IMR-90 (cell line): Measurements from ENCODE around the gene KDM8. TPM values are rescaled to one million over a fixed set of nuclear protein-coding genes. Genes with fewer than 3 reads are reported as not detected.

ENCODE experiments used
- ATAC-seq: fragments of 200-7000 bp; cut with Tn5 transposase; 2 replicates; pipeline ENCODE4 v1.9.1; 2020; ENCODE audit warnings: low read depth, mild to moderate bottlenecking, moderate library complexity
- BruUV-seq: library from RNA; stranded (reverse); fragments of 400-500 nt; replicated peaks from 2 replicates; lab custom pipeline; 2021; lab: Mats Ljungman, UMichigan
- CTCF ChIA-PET: fragments of 300-600 bp; formaldehyde crosslinking; extraction: SDS; loops from one replicate; lab custom pipeline; 2021; ENCODE audit warnings: antibody characterized with exemption; lab: Yijun Ruan, JAX
- POLR2A ChIA-PET: fragments of 300-600 bp; sonication (Branson Sonifier 250); formaldehyde crosslinking; loops from one replicate; lab custom pipeline; 2022; ENCODE audit warnings: antibody characterized with exemption; ENCODE audit not compliant: unreplicated experiment; lab: Charles Lee
- DNase-seq: peaks from one replicate; pipeline ENCODE4 v3.0.0; 2013
- H2AFZ ChIP-seq: replicated peaks from 2 replicates; pipeline ENCODE3; 2013; ENCODE audit warnings: low read length, mild to moderate bottlenecking; ENCODE audit not compliant: poor library complexity
- H2AK5ac ChIP-seq: 2 replicates; pipeline ENCODE4 v1.6.1; 2013; ENCODE audit warnings: low read depth, low read length, inconsistent platforms
- H2AK9ac ChIP-seq: replicated peaks from 2 replicates; pipeline ENCODE3; 2013; ENCODE audit warnings: mild to moderate bottlenecking, low read depth, low read length, moderate library complexity; ENCODE audit not compliant: poor library complexity
- H2BK120ac ChIP-seq: 2 replicates; pipeline ENCODE4 v1.6.1; 2013; ENCODE audit warnings: low read depth, low read length, inconsistent platforms
- H2BK15ac ChIP-seq: 3 replicates; pipeline ENCODE4 v1.6.1; 2013; ENCODE audit warnings: low read depth, low read length, inconsistent platforms
- H2BK20ac ChIP-seq: 2 replicates; pipeline ENCODE4 v1.6.1; 2013; ENCODE audit warnings: low read depth, mild to moderate bottlenecking, inconsistent platforms, low read length, moderate library complexity
- H2BK5ac ChIP-seq: 2 replicates; pipeline ENCODE4 v1.6.1; 2013; ENCODE audit warnings: mild to moderate bottlenecking, low read depth, low read length, inconsistent platforms; ENCODE audit not compliant: poor library complexity, severe bottlenecking
- H3K14ac ChIP-seq: replicated peaks from 2 replicates; pipeline ENCODE4 v1.6.1; 2013; ENCODE audit warnings: low read depth, low read length, inconsistent platforms
- H3K18ac ChIP-seq: 2 replicates; pipeline ENCODE4 v1.6.1; 2013; ENCODE audit warnings: low read depth, low read length, control low read depth
- H3K23ac ChIP-seq: 2 replicates; pipeline ENCODE4 v1.6.1; 2013; ENCODE audit warnings: low read depth, low read length, inconsistent platforms
- H3K27ac ChIP-seq: 2 replicates; pipeline ENCODE4 v1.5.1; 2013; ENCODE audit warnings: mild to moderate bottlenecking, control low read depth, low read length; ENCODE audit not compliant: insufficient read depth
- H3K27me3 ChIP-seq: 2 replicates; pipeline ENCODE4 v1.6.1; 2013; ENCODE audit warnings: low read length; ENCODE audit not compliant: control insufficient read depth, insufficient read depth
- H3K36me3 ChIP-seq: 2 replicates; pipeline ENCODE4 v1.6.1; 2013; ENCODE audit warnings: low read length, mixed read lengths; ENCODE audit not compliant: control insufficient read depth, insufficient read depth
- H3K4ac ChIP-seq: 2 replicates; pipeline ENCODE4 v1.6.1; 2013; ENCODE audit warnings: low read depth, low read length, inconsistent platforms
- H3K4me1 ChIP-seq: 2 replicates; pipeline ENCODE4 v1.6.1; 2013; ENCODE audit warnings: low read length, mixed read lengths; ENCODE audit not compliant: control insufficient read depth, insufficient read depth
- H3K4me2 ChIP-seq: 2 replicates; pipeline ENCODE4 v1.6.1; 2013; ENCODE audit warnings: low read depth, mild to moderate bottlenecking, control low read depth, low read length, moderate library complexity
- H3K4me3 ChIP-seq: 2 replicates; pipeline ENCODE4 v1.5.1; 2013; ENCODE audit warnings: low read depth, mild to moderate bottlenecking, control low read depth, low read length, moderate library complexity; ENCODE audit not compliant: insufficient read depth
- H3K56ac ChIP-seq: 2 replicates; pipeline ENCODE4 v1.6.1; 2013; ENCODE audit warnings: low read length, inconsistent platforms; ENCODE audit not compliant: insufficient read depth; ENCODE audit errors: extremely low read depth
- H3K79me1 ChIP-seq, 2 experiments: 2 replicates each; pipeline ENCODE4 v1.6.1; 2013; ENCODE audit warnings: low read length in 2 of 2, inconsistent platforms in 1 of 2, low read depth in 1 of 2
- H3K9ac ChIP-seq: 2 replicates; pipeline ENCODE4 v1.6.1; 2013; ENCODE audit warnings: low read depth, low read length, control low read depth
- H3K9me1 ChIP-seq: 2 replicates; pipeline ENCODE4 v1.6.1; 2013; ENCODE audit warnings: low read length, inconsistent platforms; ENCODE audit not compliant: insufficient read depth
- H3K9me3 ChIP-seq: 2 replicates; pipeline ENCODE4 v1.6.1; 2013; ENCODE audit warnings: low read length; ENCODE audit not compliant: control insufficient read depth, insufficient read depth
- H4K20me1 ChIP-seq: 2 replicates; pipeline ENCODE4 v1.6.1; 2013; ENCODE audit warnings: low read length, inconsistent platforms; ENCODE audit not compliant: insufficient read depth
- H4K5ac ChIP-seq: 2 replicates; pipeline ENCODE4 v1.6.1; 2013; ENCODE audit warnings: mild to moderate bottlenecking, low read depth, low read length, control low read depth
- H4K8ac ChIP-seq, 2 experiments: 2 replicates each; pipeline ENCODE4 v1.6.1; 2013; ENCODE audit warnings: low read depth in 2 of 2, low read length in 2 of 2, control low read depth in 1 of 2, inconsistent platforms in 1 of 2
- H4K91ac ChIP-seq: 2 replicates; pipeline ENCODE4 v1.6.1; 2013; ENCODE audit warnings: low read depth, low read length, inconsistent platforms; ENCODE audit not compliant: insufficient read depth
- BHLHE40 ChIP-seq: fragments of 150-350 bp; IDR thresholded peaks from 2 replicates; pipeline ENCODE4 v1.6.1; 2016; ENCODE audit warnings: mild to moderate bottlenecking, low read depth, low read length
- CEBPB ChIP-seq: IDR thresholded peaks from 2 replicates; pipeline ENCODE4 v1.6.1; 2012; ENCODE audit warnings: low read depth, low read length, improper control_type of control experiment
- CHD1 ChIP-seq: IDR thresholded peaks from 2 replicates; pipeline ENCODE4 v1.6.1; 2012; ENCODE audit warnings: low read depth, low read length, improper control_type of control experiment
- CTCF ChIP-seq: conservative IDR thresholded peaks from 2 replicates; pipeline ENCODE4 v1.5.1; 2012; ENCODE audit warnings: mild to moderate bottlenecking, low read depth, low read length, improper control_type of control experiment
- ELK1 ChIP-seq: fragments of 150-350 bp; IDR thresholded peaks from 2 replicates; pipeline ENCODE4 v1.6.1; 2016; ENCODE audit warnings: low read depth, mild to moderate bottlenecking, low read length, moderate library complexity, borderline replicate concordance
- FOS ChIP-seq: fragments of 150-350 bp; IDR thresholded peaks from 2 replicates; pipeline ENCODE4 v1.6.1; 2016; ENCODE audit warnings: low read depth, low read length
- MAFK ChIP-seq: IDR thresholded peaks from 2 replicates; pipeline ENCODE4 v1.6.1; 2012; ENCODE audit warnings: low read depth, low read length, improper control_type of control experiment
- MAZ ChIP-seq: IDR thresholded peaks from 2 replicates; pipeline ENCODE4 v1.6.1; 2012; ENCODE audit warnings: low read depth, mild to moderate bottlenecking, low read length, improper control_type of control experiment, moderate library complexity, borderline replicate concordance
- MXI1 ChIP-seq: IDR thresholded peaks from 2 replicates; pipeline ENCODE4 v1.6.1; 2012; ENCODE audit warnings: low read depth, mild to moderate bottlenecking, low read length, moderate library complexity, borderline replicate concordance
- NFE2L2 ChIP-seq: fragments of 150-350 bp; IDR thresholded peaks from 2 replicates; pipeline ENCODE4 v1.6.1; 2016; ENCODE audit warnings: low read depth, mild to moderate bottlenecking, low read length
- POLR2A ChIP-seq: IDR thresholded peaks from 2 replicates; pipeline ENCODE4 v1.6.1; 2012; ENCODE audit warnings: mild to moderate bottlenecking, low read depth, low read length
- RAD21 ChIP-seq: IDR thresholded peaks from 2 replicates; pipeline ENCODE4 v1.6.1; 2012; ENCODE audit warnings: low read length, improper control_type of control experiment
- RCOR1 ChIP-seq: IDR thresholded peaks from 2 replicates; pipeline ENCODE4 v1.6.1; 2012; ENCODE audit warnings: mild to moderate bottlenecking, low read length, improper control_type of control experiment; ENCODE audit not compliant: insufficient replicate concordance
- RFX5 ChIP-seq: IDR thresholded peaks from 2 replicates; pipeline ENCODE4 v1.8.0; 2012; ENCODE audit warnings: low read depth, mild to moderate bottlenecking, low read length, moderate library complexity
- SMC3 ChIP-seq: fragments of 150-350 bp; IDR thresholded peaks from 2 replicates; pipeline ENCODE4 v1.6.1; 2016; ENCODE audit warnings: low read depth, mild to moderate bottlenecking, antibody characterized with exemption, low read length, moderate library complexity
- USF2 ChIP-seq: fragments of 150-350 bp; IDR thresholded peaks from 2 replicates; pipeline ENCODE4 v1.6.1; 2017; ENCODE audit warnings: mild to moderate bottlenecking, antibody characterized with exemption, low read length, low read depth
- WGBS, 2 experiments: methylation state at CpG; one replicate each; pipeline versions ENCODE4 v1.1.5 to v1.1.7; 2013; ENCODE audit warnings: missing lambda C conversion rate in 2 of 2; ENCODE audit not compliant: insufficient read length in 1 of 2; ENCODE audit errors: extremely low coverage in 2 of 2; 5-methylcytosine and 5-hydroxymethylcytosine counted together
- dilution Hi-C: fragments of 300-500 bp; cut with HindIII; formaldehyde crosslinking; loops from one replicate; pipeline ENCODE4 v1.14.3; 2018; ENCODE audit warnings: low sequenced_read_pairs; ENCODE audit not compliant: unreplicated experiment
- in situ Hi-C: fragments of 300-500 bp; cut with MboI; formaldehyde crosslinking; loops from 3 replicates; pipeline ENCODE4 v1.14.3; 2019; ENCODE audit warnings: low sequenced_read_pairs, inconsistent platforms, mixed read lengths
- intact Hi-C: fragments of 100-400 bp; cut with micrococcal nuclease; formaldehyde crosslinking; loops from 2 replicates; pipeline ENCODE4 v1.10.0; 2022
- polyA plus RNA-seq, 3 experiments: library from polyadenylated mRNA; depleted of rRNA; stranded (reverse); fragments of >200 nt; gene quantifications; 2 replicates each; pipeline ENCODE4 v1.2.3, GENCODE V29; 2012; ENCODE audit warnings: low replicate concordance in 1 of 3
- total RNA-seq: library from RNA; depleted of rRNA; stranded (reverse); fragments of >200 nt; gene quantifications from 2 replicates; pipeline ENCODE4 v1.2.3, GENCODE V29; 2012

Gene KDM8
- total and polyA plus RNA-seq, 2 of the 4 experiments (the other 2 are of a cell fraction) = 3.2 to 3.8 TPM

GRCh38 chr16:27161398-27161797 is 41.9 kb upstream of the KDM8 start:
- dilution Hi-C loops = no loop called here
- no peaks in the 10 kb centered on the region for H3K36me3 ChIP-seq
- peaks cover 2% of the 10 kb centered on the region; the same call in 1 of the 2 replicates for H3K9me3 ChIP-seq
- H2AK9ac ChIP-seq = no peak overlapping the region
- no peak for TF ChIP-seq MAFK
- no peak for TF ChIP-seq POLR2A
- TF ChIP-seq RCOR1 = no peak
- no peak for TF ChIP-seq MAZ
- TF ChIP-seq ELK1 = no peak
- TF ChIP-seq CTCF = no peak
- TF ChIP-seq MXI1 = no peak
- no peak for TF ChIP-seq FOS
- no peak for TF ChIP-seq CHD1
- TF ChIP-seq SMC3 = no peak
- no peak for TF ChIP-seq BHLHE40
- no peak for TF ChIP-seq CEBPB
- TF ChIP-seq USF2 = no peak
- no peak for TF ChIP-seq RFX5
- no peak for TF ChIP-seq NFE2L2
- no peak for TF ChIP-seq RAD21
- ChIA-PET POLR2A (no interaction called here), CTCF (no interaction called here)
- no peak overlapping the region for H2AK5ac ChIP-seq
- no peaks in the 10 kb centered on the region for H4K20me1 ChIP-seq
- no peak overlapping the region for H3K14ac ChIP-seq
- H3K4ac ChIP-seq = no peak overlapping the region
- H3K79me1 ChIP-seq = no peaks in the 10 kb centered on the region
- H2BK15ac ChIP-seq = no peak overlapping the region
- H2AFZ ChIP-seq = no peak overlapping the region
- no peak overlapping the region for H4K5ac ChIP-seq
- in situ Hi-C loops = no loop called here
- no peak overlapping the region for H4K8ac ChIP-seq
- H3K9me1 ChIP-seq = no peaks in the 10 kb centered on the region
- no peak overlapping the region for H2BK20ac ChIP-seq
- H3K4me3 ChIP-seq = no peak overlapping the region
- H2BK120ac ChIP-seq = no peak overlapping the region
- no peak overlapping the region for H3K9ac ChIP-seq
- H3K23ac ChIP-seq = no peak overlapping the region
- no TSS peak for BruUV-seq
- no peak overlapping the region for H3K27ac ChIP-seq
- DNase-seq (no peak), ATAC-seq (no peak)
- intact Hi-C loops = no loop called here
- no peak overlapping the region for H4K91ac ChIP-seq
- no peak overlapping the region for H3K56ac ChIP-seq
- H3K18ac ChIP-seq = no peak overlapping the region
- H3K4me2 ChIP-seq = no peak overlapping the region
- WGBS, 2 experiments = 60% methylated on average over 1 of the region's 3 CpGs; no CpG with 5 or more reads in 1 of the 2 experiments
- no peak overlapping the region for H2BK5ac ChIP-seq
- H3K27me3 ChIP-seq = no peaks in the 10 kb centered on the region
- H3K4me1 ChIP-seq = 0 out of 2 replicates have a peak, but pooled peaks cover 1% of the 10 kb centered on the region
